Stimulated activated CD4-positive, alpha-beta T cell treated with anti-CD3 and anti-CD28 coated beads, TNF-alpha, amount 100 ng/mL, for 1 hour (primary cell): ENCODE data around the gene ELOVL6.
A peak's percentile ranks its signal among the peaks of the same experiment; 100 is the strongest.
"Not testable (repeated sequence)": the region's sequence is repeated elsewhere in the genome, so short reads cannot be mapped to it uniquely, and the experiment has no call there.

Experiments used
- DNase-seq, 3 donors: peaks; one replicate each; pipeline ENCODE4 v3.0.0-alpha.2; 2020; ENCODE audit warnings: low read depth in 3 of 3, low spot score in 1 of 3

The ELOVL6 gene

DNA sequence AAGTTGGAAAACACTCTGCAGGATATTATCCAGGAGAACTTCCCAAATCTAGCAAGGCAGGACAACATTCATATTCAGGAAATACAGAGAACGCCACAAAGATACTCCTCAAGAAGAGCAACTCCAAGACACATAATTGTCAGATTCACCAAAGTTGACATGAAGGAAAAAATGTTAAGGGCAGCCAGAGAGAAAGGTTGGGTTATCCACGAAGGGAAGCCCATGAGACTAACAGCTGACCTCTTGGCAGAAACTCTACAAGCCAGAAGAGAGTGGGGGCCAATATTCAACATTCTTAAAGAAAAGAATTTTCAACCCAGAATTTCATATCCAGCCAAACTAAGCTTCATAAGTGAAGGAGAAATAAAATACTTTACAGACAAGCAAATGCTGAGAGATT is 120.3 kb downstream of the ELOVL6 start:
- DNase-seq, result not testable (repeated sequence)

DNA sequence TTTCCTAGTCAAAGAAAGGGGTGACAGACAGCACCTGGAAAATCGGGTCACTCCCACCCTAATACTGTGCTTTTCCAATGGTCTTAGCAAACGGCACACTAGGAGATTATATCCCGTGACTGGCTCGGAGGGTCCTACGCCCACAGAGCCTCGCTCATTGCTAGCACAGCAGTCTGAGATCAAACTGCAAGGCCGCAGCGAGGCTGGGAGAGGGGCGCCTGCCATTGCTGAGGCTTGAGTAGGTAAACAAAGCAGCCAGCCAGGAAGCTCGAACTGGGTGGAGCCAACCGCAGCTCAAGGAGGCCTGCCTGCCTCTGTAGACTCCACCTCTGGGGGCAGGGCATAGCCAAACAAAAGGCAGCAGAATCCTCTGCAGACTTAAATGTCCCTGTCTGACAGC is 121.6 kb downstream of the ELOVL6 start:
- not testable (repeated sequence) for DNase-seq

DNA sequence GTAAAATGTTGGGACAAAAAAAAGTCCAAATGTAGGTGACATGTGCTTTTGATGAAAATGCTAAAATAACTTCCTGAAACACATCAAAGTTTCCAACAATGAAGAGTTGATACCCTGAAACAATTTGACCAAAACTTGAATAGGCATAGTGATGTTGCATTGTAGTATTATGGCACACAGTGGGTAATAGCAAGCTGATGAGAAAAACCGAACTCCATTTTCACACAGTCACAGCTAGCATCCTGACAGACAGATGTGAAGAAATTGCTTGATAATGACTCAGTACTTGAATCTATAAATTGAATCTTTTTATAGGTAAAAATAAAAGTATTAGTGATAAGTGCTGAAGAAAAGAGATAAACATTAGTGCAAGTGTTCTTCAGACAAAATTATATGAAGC is 122.5 kb downstream of the ELOVL6 start:
- DNase-seq, result no peak

DNA sequence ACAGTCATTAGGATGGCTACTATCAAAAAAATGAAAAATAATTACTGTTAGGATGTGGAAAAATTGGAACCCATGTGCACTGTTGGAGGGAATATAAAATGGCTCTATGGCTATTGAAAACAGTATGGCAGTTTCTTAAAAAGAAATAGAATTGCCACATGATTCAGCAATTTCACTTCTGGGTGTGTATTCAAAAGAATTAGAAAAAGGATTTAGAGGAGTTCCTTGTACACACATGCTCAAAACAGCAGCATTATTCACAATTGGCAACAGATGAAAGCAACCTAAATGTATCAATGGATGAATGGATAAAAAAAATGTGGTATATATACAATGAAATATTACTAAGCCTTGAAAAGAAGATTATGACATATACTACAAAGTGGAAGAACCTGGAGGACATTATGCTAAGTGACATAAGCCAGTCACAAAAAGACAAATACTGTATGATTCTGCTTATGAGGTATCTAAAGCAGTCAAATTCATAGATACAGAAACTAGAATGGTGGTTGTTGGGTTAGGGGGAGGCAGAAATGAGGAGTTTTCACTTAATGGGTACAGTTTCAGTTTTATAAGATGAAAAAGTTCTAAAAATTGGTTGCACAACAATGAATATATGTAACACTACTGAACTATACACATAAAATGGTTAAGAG is 123.2 kb downstream of the ELOVL6 start:
- no peak for DNase-seq

DNA sequence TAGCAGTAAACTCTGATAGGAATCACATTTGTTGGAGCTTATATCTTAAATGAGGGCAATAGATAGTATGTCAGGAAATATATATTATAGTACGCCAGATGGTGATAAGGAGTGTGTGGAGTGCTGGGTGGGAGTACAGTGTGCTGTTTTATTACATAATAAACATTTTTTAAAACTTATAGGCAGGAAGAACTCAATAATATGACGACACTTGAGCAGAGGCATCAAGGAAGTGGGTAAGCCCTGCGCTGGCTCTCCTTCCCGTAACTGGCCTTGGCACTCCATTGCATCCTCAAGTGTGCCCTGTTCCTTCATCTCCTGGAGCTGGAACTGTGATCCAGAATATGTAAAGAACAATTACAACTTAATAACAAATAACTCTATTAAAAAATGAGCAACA is 123.8 kb downstream of the ELOVL6 start:
- DNase-seq, result no peak

DNA sequence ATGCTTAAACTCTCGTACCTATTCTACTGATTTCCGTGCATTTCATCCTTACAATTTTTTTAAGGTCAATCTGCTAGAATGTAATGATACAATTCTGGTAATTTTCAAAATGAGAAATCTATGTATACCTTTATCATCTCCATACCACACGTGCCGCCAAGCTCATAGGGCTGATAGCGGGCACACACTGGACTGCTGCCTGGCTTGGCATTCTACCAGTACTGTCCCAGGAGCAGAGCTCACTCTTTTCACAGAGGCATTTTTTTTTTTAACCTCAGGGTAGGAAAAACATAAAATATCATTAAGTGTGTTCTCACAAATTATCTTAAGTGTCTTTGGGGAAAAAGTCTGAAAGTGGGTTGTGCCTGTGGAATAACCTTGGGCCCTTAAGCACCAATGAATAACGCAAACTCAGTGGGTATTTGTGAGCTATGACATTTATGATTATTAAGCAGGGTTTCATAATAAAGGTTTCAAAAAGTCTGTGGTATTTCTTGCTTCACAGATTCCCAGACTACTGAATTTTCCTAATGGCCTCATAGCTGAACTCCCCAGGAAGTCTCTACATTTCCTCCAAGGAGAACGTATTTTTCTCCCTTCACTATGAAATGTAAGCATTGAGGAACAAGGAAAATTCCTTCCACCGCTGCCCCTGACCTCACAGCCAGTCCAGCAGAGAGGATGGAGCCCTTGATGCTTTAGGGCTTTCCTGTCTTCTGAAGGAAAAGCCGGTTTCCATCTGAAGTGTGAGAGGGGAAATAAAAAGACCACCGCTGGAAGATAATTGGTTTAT is 125.2 kb downstream of the ELOVL6 start:
- DNase-seq, result no peak

DNA sequence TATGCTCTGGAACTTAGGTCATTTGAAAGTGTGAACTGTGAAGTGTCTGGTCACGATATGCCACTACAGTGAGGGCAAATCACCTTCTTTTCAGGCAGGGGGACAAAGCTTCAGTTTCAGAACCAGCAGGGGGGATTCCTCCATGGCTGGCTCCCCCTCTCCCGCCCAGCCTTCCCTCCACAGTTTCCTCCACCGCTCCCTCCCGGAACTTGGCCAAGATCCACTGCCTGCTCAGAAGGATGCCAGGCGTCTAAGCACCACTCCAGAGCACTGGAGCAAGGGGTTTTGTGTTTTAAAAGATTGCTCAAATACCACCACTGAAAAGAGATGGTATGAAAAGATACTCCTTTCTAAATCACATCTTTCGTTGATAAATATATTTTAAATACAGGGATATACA is 126.9 kb downstream of the ELOVL6 start:
- DNase-seq, result no peak

DNA sequence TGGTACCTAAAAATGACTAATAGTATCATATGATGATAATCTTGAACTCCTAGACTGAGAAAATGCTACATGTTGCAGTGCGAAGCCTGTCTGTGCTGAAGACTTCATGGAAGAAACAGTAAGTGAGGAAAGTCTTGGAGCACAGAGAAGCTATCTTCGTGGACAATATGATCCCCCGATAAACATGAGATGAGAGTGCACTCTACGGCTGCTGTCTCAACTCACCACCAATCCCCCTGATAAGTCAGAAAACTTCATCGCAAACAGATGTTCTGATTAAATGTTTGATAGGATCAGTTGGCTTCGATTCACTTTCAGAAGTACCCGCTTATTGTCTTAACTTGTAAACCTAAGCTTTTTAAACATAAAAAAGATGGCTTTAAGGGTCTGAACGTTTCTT is 130.2 kb downstream of the ELOVL6 start:
- no peak for DNase-seq

DNA sequence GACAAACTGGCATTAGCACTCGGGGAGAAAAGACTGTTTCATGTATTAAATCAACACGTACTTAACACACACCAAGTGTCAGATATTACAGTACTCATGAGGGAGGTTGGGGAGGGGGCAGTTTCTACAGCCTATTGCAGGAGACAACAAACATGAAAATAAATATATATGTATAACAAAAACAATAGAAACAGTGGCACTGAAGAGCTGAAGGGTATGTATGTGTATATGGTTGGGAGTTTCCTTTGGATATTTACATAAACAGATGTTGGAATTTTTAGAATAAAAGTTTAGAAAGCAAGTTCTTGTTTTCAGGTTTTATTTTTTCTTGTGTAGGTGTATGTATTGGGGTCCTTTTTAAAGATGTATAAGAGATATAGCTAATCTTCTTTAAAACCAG is 133.5 kb downstream of the ELOVL6 start:
- no peak for DNase-seq

DNA sequence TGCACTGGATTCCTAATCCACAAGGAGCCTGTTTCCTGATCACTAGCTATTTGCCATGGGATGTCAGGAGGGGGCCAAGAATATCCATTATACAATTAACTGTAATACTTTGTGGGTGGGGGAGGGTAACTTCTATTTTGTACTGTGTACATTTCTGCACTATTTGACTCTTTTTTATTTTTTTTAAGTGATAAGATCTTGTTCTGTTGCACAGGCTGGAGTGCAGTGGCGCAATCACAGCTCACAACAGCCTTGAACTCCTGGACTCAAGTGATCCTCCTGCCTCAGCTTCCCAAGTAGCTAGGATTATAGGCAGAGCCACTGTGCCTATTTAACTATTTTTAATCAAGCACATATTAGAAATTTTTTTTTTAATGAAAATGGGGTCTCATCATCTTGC is 134.1 kb downstream of the ELOVL6 start:
- DNase-seq, result no peak

DNA sequence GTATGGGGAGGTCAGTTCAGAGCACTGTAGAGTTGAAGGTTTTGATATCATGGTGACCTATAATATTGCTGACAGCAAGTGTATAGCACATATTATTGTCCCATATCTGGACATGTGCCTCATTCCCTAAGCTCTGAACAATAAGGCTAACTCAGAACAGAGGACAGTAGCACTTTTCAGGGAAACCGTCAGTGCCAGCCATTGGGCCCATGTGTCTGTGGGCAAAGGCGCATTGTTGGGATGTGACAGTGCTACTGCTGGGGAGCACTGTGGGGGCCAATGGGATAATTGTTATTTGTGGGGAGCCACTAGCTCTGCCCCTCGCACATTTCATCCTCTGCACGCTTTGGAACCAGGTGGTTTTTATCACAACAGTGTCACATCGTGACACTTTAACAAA is 136.2 kb downstream of the ELOVL6 start:
- no peak for DNase-seq

DNA sequence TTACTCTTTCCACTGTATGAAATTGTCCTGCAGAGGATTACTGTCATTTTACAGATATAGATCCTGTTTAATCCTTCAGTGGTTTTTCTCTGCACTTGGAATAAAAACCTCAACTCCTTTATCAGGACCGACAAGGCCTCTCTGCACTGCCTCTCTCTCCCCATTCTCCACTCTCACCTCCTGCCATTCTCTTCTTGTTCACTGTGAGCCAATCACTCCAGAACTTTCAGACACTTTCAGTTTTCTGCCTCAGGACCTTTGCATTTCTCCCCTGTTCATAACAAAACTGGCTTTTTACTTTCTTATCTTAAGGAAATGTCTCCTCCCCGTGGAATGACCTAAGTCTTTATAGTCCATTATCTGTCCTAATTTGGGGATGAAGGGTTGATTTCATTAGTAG is 137.3 kb downstream of the ELOVL6 start:
- no peak for DNase-seq

DNA sequence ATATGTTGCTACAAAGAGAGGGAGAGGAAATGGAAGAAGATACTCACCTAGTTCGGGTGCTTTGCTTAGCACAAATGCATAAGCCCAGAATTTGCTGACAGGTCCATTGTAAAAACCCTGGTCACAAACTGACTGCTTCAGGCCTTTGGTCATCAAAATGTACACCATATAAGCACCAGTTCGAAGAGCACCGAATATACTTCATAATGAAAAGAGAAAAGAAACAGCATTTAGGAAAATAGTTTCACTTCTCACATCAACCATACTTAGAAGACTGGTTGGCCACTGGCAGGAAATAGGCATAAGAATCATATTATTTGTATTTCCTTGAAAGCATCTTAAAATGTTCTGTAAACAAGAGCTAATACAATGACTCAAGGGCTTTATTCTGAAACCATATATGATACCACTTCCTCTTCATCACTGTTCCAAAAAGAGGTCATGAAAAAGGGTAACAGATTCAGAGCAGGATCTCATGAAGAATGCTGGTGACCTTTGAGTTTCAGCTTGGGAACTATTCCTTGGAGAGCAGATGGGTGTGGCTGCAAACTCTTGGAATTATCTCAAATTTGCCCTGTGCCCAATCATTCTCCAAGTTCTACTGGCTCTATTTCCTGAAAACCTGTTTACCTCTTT is 138.7 kb downstream of the ELOVL6 start:
- DNase-seq, result no peak

DNA sequence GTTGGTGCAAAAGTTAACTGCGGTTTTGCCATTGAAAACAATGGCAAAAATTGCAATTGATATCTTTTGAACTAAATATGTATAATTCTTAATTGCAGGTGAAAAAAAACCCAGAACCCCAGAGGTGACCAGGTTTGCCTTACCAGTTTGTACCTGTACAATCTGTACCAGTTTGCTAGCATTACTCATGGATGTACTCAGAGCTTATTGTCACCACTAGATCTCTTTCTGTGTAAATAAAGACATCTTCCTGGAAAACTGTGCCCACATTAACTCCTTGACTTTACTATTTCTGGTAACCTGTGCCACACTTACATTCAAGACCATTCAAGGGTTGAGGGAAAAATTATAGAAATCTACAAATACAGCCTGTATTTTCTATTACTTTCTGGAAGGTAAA is 139.7 kb downstream of the ELOVL6 start:
- DNase-seq, result no peak

DNA sequence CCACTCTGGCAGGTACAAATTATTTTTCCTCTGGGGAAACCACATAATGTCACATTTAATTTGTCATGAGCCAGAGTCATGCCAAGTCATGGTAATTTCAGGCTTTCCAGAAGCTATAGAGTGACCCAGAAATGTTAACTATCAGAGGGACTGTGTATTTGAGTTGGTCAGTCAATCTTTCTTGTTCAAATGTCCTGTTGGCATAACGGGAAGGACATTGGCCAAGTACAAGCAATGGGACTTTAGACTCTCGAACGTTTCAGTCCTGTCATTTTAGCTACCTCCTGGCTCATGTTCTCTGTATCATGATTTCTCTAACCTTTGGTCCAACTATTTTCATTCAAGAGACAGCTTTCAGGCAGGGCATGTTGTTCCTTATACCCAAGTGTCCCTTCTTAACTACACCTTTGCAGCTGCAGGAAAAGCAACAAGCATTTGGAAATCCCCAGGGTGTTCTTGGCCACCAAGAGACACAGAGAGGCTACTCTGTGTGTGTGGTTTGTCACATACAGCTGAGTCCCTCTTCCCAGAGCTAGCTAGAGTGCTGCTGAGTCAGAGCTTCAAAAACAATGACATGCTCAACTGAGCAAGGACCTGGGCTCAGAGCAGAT is 143.2 kb downstream of the ELOVL6 start:
- DNase-seq, result no peak

DNA sequence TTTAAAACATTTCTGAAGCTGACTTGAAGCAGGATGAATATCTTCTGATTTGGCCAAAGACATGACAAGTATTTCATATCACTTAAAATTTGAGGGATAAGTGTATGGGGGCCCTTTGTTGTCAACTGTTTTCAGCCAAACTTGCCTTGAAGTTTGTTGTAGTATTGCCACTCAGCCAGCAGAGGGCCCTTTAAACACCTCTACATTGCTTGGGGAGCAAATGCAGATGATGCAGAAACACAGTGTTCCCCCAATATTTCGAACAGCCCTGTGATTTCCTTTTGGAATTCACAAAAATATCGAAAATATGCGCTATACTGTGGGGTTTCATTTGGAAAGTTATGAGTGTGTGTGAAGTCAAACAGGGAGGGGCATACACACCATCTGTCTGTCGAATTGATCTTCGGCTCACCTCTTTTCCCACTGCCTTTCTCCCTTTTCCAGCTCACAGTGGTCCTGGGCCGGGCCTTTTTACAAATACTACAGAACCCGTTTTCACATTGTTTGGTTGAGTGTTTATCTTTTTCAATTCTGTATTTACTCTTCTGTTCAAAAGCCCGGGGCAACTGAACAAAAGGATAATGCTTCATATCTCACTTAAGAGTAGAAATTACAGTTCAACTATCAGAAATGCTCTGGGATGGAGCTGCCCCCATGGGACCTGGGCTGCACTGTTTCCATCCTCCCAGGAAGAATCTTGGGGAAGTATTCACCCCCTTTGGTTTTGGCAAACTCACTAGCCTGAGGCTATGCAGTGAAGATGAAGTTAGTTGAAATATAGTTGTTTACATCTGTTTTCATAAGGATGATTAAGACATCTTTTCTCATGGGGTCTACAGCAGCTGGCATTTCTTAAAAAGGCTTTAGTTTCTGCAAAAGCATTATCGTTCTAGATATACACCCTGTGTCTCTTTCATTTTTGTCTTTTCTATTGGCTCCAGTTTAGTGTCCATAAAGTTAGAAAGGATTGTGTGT is 148.2 kb downstream of the ELOVL6 start:
- peak in 2 of 3 donors; percentile 5 to 22 for DNase-seq

DNA sequence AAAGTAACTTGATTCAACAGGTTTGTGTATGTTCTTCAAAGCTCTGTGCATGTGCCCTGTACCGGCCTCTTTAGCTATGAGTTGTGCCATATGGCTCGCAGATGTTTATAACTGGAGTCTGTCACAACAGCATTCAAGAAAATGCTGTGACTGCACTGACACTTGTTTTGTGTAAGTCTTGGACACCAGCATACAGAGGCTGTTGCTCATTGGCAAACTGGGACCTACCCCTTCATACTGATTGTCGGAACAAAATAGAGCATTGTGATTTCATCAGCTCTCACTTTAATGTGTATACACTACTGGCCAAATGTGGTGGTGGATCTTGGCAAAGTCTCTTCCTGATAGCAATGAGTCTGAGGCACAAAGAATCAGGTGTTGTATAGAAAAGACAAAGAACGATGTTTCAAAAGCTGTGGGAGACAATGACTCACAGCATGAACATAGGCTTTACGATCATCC is 151.8 kb downstream of the ELOVL6 start:
- DNase-seq, result no peak

DNA sequence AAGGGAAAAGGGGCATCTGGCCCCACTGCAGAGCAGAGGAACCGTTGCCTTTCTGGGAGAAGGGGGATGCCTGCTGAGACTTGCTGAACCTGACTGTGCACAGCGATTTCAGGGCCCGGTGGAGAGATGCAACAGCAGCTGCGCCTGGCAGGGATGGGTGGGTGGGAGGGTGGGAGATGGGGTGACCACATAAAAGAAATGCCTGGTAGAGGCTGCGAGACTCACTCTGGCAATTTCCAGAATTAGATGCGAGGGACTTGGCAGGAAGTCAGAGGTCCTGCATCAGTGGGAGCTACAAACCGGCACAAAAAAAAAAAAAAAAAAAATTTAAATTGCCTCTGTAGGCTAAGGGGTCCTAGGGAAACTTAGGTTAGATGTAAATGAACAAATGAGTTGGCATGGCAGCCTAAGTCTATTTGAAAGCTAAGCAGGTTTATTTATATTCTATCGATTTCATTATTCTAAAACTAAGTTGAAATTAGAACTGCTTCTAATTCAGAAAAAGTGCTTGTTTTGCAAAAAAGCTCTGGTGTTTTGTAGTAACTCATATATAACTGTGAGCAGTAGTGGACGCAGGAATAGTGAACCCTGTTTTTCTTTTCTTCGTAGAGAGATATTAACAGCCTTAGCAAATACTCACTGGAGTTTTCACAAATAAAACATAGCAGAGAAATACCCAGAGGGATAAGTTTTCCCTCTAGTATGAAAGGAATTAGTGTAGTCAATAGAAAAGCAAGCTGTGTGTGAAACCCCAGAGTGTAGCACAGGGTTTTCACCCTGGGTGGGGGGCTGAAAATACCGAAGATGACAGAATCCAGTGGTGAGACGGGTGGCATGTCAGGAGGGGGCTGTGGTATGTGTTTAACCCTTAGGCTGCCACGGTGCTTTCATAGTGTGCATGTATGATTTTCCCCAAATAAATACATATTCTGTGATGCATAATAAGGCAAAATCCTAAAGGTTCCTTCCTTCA is 155.6 kb downstream of the ELOVL6 start:
- DNase-seq, result no peak

DNA sequence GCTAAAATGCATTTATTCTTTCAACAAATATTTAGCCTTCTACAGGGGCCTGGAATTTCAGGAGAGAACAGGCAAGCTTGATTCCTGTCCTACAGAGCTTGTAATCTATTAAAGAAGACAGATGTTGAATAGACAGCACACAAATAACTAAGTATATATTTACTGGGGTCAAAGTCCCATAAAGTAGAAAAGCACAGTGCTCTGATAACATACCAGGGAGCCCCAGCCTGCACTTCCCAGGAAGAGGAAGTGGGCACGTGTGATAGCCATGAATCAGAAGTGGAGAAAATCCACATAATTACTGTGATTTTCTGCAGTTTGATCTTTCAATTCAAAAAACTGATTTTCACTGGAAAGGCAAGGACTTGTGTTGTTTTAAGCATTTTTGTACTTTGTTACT is 156.7 kb downstream of the ELOVL6 start:
- DNase-seq, result no peak

DNA sequence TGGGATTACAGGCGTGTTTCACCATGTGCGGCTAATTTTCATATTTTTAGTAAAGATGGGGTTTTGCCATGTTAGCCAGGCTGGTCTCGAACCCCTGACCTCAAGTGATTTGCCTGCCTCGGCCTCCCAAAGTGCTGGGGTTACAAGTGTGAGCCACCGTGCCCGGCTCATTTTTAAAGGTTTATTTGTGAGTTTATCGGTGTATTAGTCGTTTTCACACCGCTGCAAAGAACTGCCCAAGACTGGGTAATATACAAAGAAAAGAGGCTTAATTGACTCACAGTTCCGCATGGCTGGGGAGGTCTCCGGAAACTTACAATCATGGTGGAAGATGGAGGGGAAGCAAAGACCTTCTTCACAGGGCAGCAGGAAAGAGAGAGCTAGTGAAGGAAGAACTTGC is 159.3 kb downstream of the ELOVL6 start:
- DNase-seq, result not testable (repeated sequence)
